Measurements from ENCODE around the gene CROCC.

DNA sequence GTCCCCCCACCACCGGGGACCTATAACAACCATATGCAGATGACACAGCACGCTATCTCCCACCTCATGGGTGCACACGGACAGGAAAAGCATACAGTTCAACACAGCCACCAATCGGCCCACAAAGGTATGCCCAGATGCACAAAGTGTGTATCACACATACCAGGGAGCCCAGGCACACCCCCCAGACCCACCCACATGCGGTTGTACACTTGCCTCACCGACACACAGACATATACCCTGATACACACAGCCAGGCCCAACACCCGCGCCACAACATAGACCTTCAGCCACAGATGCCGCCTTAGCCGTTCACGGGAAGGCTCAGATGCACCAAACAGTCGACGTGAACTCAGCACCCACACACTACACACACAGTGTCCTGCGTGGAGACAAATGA is 5.5 kb downstream of the CROCC start:
- TF ChIP-seq, protein P1, sequence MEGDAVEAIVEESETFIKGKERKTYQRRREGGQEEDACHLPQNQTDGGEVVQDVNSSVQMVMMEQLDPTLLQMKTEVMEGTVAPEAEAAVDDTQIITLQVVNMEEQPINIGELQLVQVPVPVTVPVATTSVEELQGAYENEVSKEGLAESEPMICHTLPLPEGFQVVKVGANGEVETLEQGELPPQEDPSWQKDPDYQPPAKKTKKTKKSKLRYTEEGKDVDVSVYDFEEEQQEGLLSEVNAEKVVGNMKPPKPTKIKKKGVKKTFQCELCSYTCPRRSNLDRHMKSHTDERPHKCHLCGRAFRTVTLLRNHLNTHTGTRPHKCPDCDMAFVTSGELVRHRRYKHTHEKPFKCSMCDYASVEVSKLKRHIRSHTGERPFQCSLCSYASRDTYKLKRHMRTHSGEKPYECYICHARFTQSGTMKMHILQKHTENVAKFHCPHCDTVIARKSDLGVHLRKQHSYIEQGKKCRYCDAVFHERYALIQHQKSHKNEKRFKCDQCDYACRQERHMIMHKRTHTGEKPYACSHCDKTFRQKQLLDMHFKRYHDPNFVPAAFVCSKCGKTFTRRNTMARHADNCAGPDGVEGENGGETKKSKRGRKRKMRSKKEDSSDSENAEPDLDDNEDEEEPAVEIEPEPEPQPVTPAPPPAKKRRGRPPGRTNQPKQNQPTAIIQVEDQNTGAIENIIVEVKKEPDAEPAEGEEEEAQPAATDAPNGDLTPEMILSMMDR (IDR thresholded peaks at IDR 0.05; ENCODE audit: low read length): no peak
- TF ChIP-seq EZH2 (optimal IDR thresholded peaks at IDR 0.05; ENCODE audit: low read depth, low read length): no peak

All from MM.1S (cell line).